B cell (primary cell): ENCODE measurements around the gene VEGFB. TPM values are rescaled to one million over a fixed set of nuclear protein-coding genes. Genes with fewer than 3 reads are reported as not detected.

Experiments used
- ATAC-seq: fragments of 200-7000 bp; cut with Tn5 transposase; one replicate; pipeline ENCODE4 v1.10.0; 2021; ENCODE audit warnings: low read depth, mild to moderate bottlenecking, moderate number of reproducible peaks, moderate library complexity
- CTCF ChIA-PET: fragments of 350-600 bp; sonication (Branson Sonifier 250); formaldehyde crosslinking; loops from one replicate; lab custom pipeline; 2021; ENCODE audit warnings: antibody characterized with exemption, inconsistent platforms; lab: Charles Lee
- POLR2A ChIA-PET: fragments of 350-600 bp; sonication (Branson Sonifier 250); formaldehyde crosslinking; loops from one replicate; lab custom pipeline; 2021; ENCODE audit warnings: antibody characterized with exemption; lab: Charles Lee
- DNase-seq: peaks from one replicate; pipeline ENCODE4 v3.0.0; 2013
- H2AFZ ChIP-seq: 2 replicates; pipeline ENCODE4 v1.6.1; 2012; ENCODE audit warnings: mild to moderate bottlenecking, low read depth, low read length; ENCODE audit not compliant: insufficient read depth, poor library complexity, severe bottlenecking
- H3K27ac ChIP-seq, 2 donors: 1 replicate in 1 of 2; 2 replicates in 1 of 2; pipeline ENCODE4 v1.5.1; 2012 to 2013; ENCODE audit warnings: low read length in 2 of 2, mild to moderate bottlenecking in 2 of 2, moderate library complexity in 1 of 2
- H3K27me3 ChIP-seq, 4 experiments: fragments of 200-600 bp in 1 of 4; sonication (generic) in 1 of 4; replicated peaks in 1 of 4; 1 replicate in 2 of 4; 2 replicates in 2 of 4; pipeline versions ENCODE4 v1.6.1 to v1.7.0; 2013 to 2016; ENCODE audit warnings: low read length in 3 of 4, mild to moderate bottlenecking in 2 of 4, mixed read lengths in 1 of 4, moderate library complexity in 1 of 4; ENCODE audit not compliant: insufficient read depth in 4 of 4, control insufficient read depth in 3 of 4; ENCODE audit errors: control extremely low read depth in 1 of 4
- H3K36me3 ChIP-seq, 2 experiments: replicated peaks in 1 of 2; 1 replicate in 1 of 2; 2 replicates in 1 of 2; pipeline versions ENCODE4 v1.6.1 to v1.7.1; 2013; ENCODE audit warnings: low read length in 1 of 2; ENCODE audit not compliant: insufficient read depth in 2 of 2, control insufficient read depth in 1 of 2; ENCODE audit errors: control extremely low read depth in 1 of 2, extremely low read depth in 1 of 2
- H3K4me1 ChIP-seq, 2 donors: fragments of 200-600 bp in 1 of 2; sonication (generic) in 1 of 2; 1 replicate in 1 of 2; 2 replicates in 1 of 2; pipeline versions ENCODE4 v1.5.1 to v1.6.1; 2013 to 2017; ENCODE audit warnings: low read length in 2 of 2; ENCODE audit not compliant: control insufficient read depth in 2 of 2, insufficient read depth in 2 of 2
- H3K4me2 ChIP-seq: replicated peaks from 2 replicates; pipeline ENCODE3; 2012; ENCODE audit warnings: mild to moderate bottlenecking, low read depth, low read length; ENCODE audit not compliant: poor library complexity, severe bottlenecking
- H3K4me3 ChIP-seq, 5 experiments: fragments of 200-600 bp in 1 of 5; sonication (generic) in 1 of 5; 1 replicate in 3 of 5; 2 replicates in 2 of 5; pipeline versions ENCODE4 v1.5.1 to v1.7.0; 2011 to 2016; ENCODE audit warnings: low read length in 4 of 5, mild to moderate bottlenecking in 4 of 5, low read depth in 2 of 5, control low read depth in 1 of 5, moderate library complexity in 1 of 5; ENCODE audit not compliant: insufficient read depth in 1 of 5; ENCODE audit errors: control extremely low read depth in 1 of 5, extremely low read depth in 1 of 5
- H3K79me2 ChIP-seq: fragments of 200-600 bp; sonication (generic); one replicate; pipeline ENCODE4 v1.6.0; 2016; ENCODE audit warnings: low read length; ENCODE audit not compliant: control insufficient read depth, insufficient read depth
- H3K9ac ChIP-seq: fragments of 200-600 bp; sonication (generic); 2 replicates; pipeline ENCODE4 v1.6.1; 2017; ENCODE audit warnings: mild to moderate bottlenecking, low read length, moderate library complexity
- H3K9me3 ChIP-seq, 3 donors: one replicate each; pipeline versions ENCODE4 v1.6.1 to v1.7.1; 2013; ENCODE audit warnings: low read length in 2 of 3; ENCODE audit not compliant: control insufficient read depth in 2 of 3, insufficient read depth in 1 of 3; ENCODE audit errors: control extremely low read depth in 1 of 3
- H4K20me1 ChIP-seq: 2 replicates; pipeline ENCODE4 v1.6.0; 2012; ENCODE audit warnings: mild to moderate bottlenecking, low read length; ENCODE audit not compliant: insufficient read depth, control insufficient read depth, poor library complexity, severe bottlenecking
- H3K27ac Mint-ChIP-seq: one replicate; pipeline ENCODE4 v1.8.0; 2021; ENCODE audit warnings: mixed read lengths
- H3K27me3 Mint-ChIP-seq: one replicate; pipeline ENCODE4 v1.8.0; 2021; ENCODE audit warnings: mixed read lengths
- H3K4me1 Mint-ChIP-seq: one replicate; pipeline ENCODE4 v1.8.0; 2021; ENCODE audit warnings: mixed read lengths
- H3K4me3 Mint-ChIP-seq: one replicate; pipeline ENCODE4 v1.8.0; 2021; ENCODE audit warnings: mixed read lengths
- H3K9me3 Mint-ChIP-seq: one replicate; pipeline ENCODE4 v1.8.0; 2022; ENCODE audit warnings: mixed read lengths; ENCODE audit not compliant: insufficient read depth
- CTCF ChIP-seq: fragments of 200-600 bp; IDR thresholded peaks from one replicate; pipeline ENCODE4 v1.8.0; 2022; ENCODE audit warnings: antibody characterized with exemption, mild to moderate bottlenecking
- EZH2 ChIP-seq: IDR thresholded peaks from 2 replicates; pipeline ENCODE4 v1.6.1; 2012; ENCODE audit warnings: borderline replicate concordance, low read depth, mild to moderate bottlenecking, moderate library complexity, low read length; ENCODE audit not compliant: insufficient read depth, poor library complexity, severe bottlenecking
- WGBS: methylation state at CpG from one replicate; pipeline ENCODE4 v1.1.5; 2013; ENCODE audit warnings: missing lambda C conversion rate; ENCODE audit not compliant: insufficient coverage; 5-methylcytosine and 5-hydroxymethylcytosine counted together
- intact Hi-C: fragments of 100-400 bp; cut with micrococcal nuclease; formaldehyde crosslinking; loops from one replicate; pipeline ENCODE4 v1.10.0; 2022
- polyA plus RNA-seq: library from polyadenylated mRNA; depleted of rRNA; stranded (reverse); fragments of >200 nt; gene quantifications from 2 replicates; pipeline ENCODE4 v1.2.3, GENCODE V29; 2012
- total RNA-seq, 2 donors: library from RNA; stranded (reverse); fragments of 120-200 nt in 1 of 2; gene quantifications; 1 replicate in 1 of 2; 2 replicates in 1 of 2; pipeline versions ENCODE4 v1.2.3 to v1.2.4, GENCODE V29; 2013 to 2022

VEGFB gene
- total and polyA plus RNA-seq, 2 donors (not counting 1 experiment from before 2014, with no cell fraction given) = 56.4 to 152 TPM

DNA sequence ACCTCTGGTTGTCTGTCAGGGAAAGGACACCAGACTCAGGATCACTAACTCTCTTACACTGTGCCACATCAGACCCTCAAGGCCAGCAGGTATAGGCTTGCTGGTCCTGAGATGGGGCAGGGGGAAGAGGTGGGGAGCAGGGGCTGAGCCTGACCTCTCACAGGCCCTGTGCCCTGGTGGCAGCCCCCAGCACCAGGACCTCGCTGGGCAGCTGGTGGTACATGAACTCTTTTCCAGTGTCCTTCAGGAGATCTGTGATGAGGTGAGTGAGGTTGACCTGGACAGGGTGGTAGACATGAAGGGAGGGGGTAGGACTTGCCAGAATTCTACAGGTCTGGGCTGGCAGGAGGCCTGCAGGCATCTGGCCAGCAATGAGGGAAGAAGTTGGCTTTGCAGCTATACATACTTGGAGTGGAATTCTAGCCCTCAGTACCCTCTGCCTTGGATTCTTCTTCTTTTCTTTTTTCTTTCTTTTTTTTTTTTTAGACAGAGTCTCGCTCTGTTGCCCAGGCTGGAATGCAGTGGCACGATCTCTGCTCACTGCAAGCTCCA is 6.9 kb upstream of the VEGFB start:
- peaks cover 34 to 56% of the 10 kb centered on the region in 2 donors for H3K4me1 ChIP-seq
- peaks cover 56% of the 10 kb centered on the region for H3K4me1 Mint-ChIP-seq
- WGBS = 88% methylated on average over 1 of the region's 3 CpGs
- DNase-seq (no peak), ATAC-seq (no peak)
- H3K9ac ChIP-seq = peak overlapping the region; percentile 85
- intact Hi-C loops = no loop called here
- peak overlapping the region; percentile 35 to 97 (median 92) for H3K4me3 ChIP-seq
- peak overlapping the region; percentile 93 for H3K27ac Mint-ChIP-seq
- H2AFZ ChIP-seq = no peak overlapping the region
- H3K36me3 ChIP-seq = peaks cover 0 to 16% of the 10 kb centered on the region in 2 experiments
- H3K27me3 Mint-ChIP-seq = no peaks in the 10 kb centered on the region
- H3K79me2 ChIP-seq = peaks cover 29% of the 10 kb centered on the region
- no peaks in the 10 kb centered on the region for H3K9me3 ChIP-seq
- peak overlapping the region; percentile 82 to 86 for H3K27ac ChIP-seq
- peak overlapping the region; percentile 91 for H3K4me3 Mint-ChIP-seq
- POLR2A ChIA-PET = interaction anchor here (0.5 to 6.3 kb wide), 7 partner anchors 14 to 90 kb away, joined by 3 to 78 read pairs (median 3); partner anchors contain the start of genes ESRRA, FERMT3, FKBP2 and PPP1R14B
- H4K20me1 ChIP-seq = peaks cover 6% of the 10 kb centered on the region
- CTCF ChIA-PET = interaction anchor here (1.5 to 5.2 kb wide), 4 partner anchors 16 to 128 kb away, joined by 4 to 70 read pairs (median 6); partner anchors contain the start of gene FERMT3
- no peaks in the 10 kb centered on the region for H3K9me3 Mint-ChIP-seq
- no peak for TF ChIP-seq CTCF
- TF ChIP-seq EZH2 = no peak
- H3K27me3 ChIP-seq = no peaks in the 10 kb centered on the region
- H3K4me2 ChIP-seq = peak overlapping the region; percentile 98
